Measurements from ENCODE around the gene VAT1L.

GRCh38 chr16:77843405-77843804 is 55.0 kb downstream of the VAT1L start:
- TF ChIP-seq EZH2 (IDR thresholded peaks at IDR 0.05; ENCODE audit: insufficient read depth, poor library complexity, severe bottlenecking) (no peak), EZH2phosphoT487 (IDR thresholded peaks at IDR 0.05; ENCODE audit: insufficient read depth, low read depth) (no peak)
